A549 treated with Mapracorat at 1 μM for 4 hours (cell line): Measurements from ENCODE around the gene NEBL. TPM values are rescaled to one million over a fixed set of nuclear protein-coding genes. Genes with fewer than 3 reads are reported as not detected.

Experiments
- total RNA-seq: library from RNA; stranded (reverse); fragments of 200-300 nt; extraction: Qiagen RNA extraction; gene quantifications from 5 replicates; pipeline ENCODE4 v1.2.3, GENCODE V29; 2022

The NEBL gene
- 6.6 to 10.1 TPM (median 9.1 TPM) in 5 replicates for total RNA-seq

GRCh38 chr10:20897146-20897825 lies at the start of gene NEBL:
Gene NEBL (minus strand): TSS chr10:20897311. CDS start chr10:20897205, 106 bp downstream.

